Measurements from ENCODE around the gene P2RY14. TPM values are rescaled to one million over a fixed set of nuclear protein-coding genes. Genes with fewer than 3 reads are reported as not detected.

P2RY14 gene
- total and polyA plus RNA-seq, 2 donors (not counting 3 experiments of a cell fraction or from before 2014, with no cell fraction given): not detected

GRCh38 chr3:151306168-151306810 is 27.9 kb upstream of the P2RY14 start:
- no TSS peak for BruUV-seq (replicated peaks)
- Histone ChIP-seq H3K9me1 (replicated peaks; ENCODE audit: control insufficient read depth, extremely low read depth, insufficient read depth, low read length) (no peaks in the 10 kb centered on the region), H2AFZ (ENCODE audit: low read depth, low read length) (no peak overlapping the region), H3K9ac (replicated peaks; ENCODE audit: extremely low read depth, insufficient read depth, low read length) (no peak overlapping the region), H3K27me3 (ENCODE audit: control insufficient read depth in 2 of 2, insufficient read depth in 2 of 2, low read length in 2 of 2) (peaks cover 0 to 2% of the 10 kb centered on the region in 2 experiments), H3K27ac (ENCODE audit: insufficient read depth, low read depth, low read length) (no peak overlapping the region), H3K4me3 (replicated peaks in 1 of 3; ENCODE audit: insufficient read depth in 1 of 3, low read depth in 1 of 3, low read length in 3 of 3) (no peak overlapping the region), H4K20me1 (replicated peaks; ENCODE audit: control insufficient read depth, extremely low read depth, insufficient read depth, low read length) (no peaks in the 10 kb centered on the region), H3K79me2 (ENCODE audit: control insufficient read depth, insufficient read depth, low read length) (no peaks in the 10 kb centered on the region), H3K4me2 (ENCODE audit: insufficient read depth, low read length) (no peak overlapping the region), H3K9me3 (replicated peaks; ENCODE audit: control insufficient read depth, insufficient read depth, low read length) (no peaks in the 10 kb centered on the region), H3K4me1 (ENCODE audit: control insufficient read depth, extremely low read depth, insufficient read depth, low read length) (no peaks in the 10 kb centered on the region), H3K36me3 (ENCODE audit: control insufficient read depth in 2 of 2, extremely low read depth in 1 of 2, insufficient read depth in 2 of 2, low read length in 2 of 2) (no peaks in the 10 kb centered on the region)
- dilution Hi-C loops (cut with MboI; ENCODE audit: extremely low pct_ligation_motif_present, low sequenced_read_pairs) (no loop called here), intact Hi-C loops (cut with micrococcal nuclease) (no loop called here)
- DNase-seq (ENCODE audit: low read depth, low spot score) (no peak), FAIRE-seq (no peak)
- ChIA-PET CTCF (interaction anchor here (0.7 to 2.0 kb wide), 5 partner anchors 9 to 78 kb away, joined by 3 to 6 read pairs (median 3); no protein-coding TSS in a partner anchor), POLR2A (no interaction called here)
- TF ChIP-seq GATA2 (IDR thresholded peaks at IDR 0.05; ENCODE audit: insufficient read depth, insufficient read length, low read depth, low read length): no peak
- TF ChIP-seq, protein P1, sequence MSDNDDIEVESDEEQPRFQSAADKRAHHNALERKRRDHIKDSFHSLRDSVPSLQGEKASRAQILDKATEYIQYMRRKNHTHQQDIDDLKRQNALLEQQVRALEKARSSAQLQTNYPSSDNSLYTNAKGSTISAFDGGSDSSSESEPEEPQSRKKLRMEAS (IDR thresholded peaks at IDR 0.05; ENCODE audit: insufficient read depth, insufficient read length): no peak
- no peak for TF ChIP-seq CTCF (IDR thresholded peaks at IDR 0.05; ENCODE audit: extremely low read depth in 1 of 2, insufficient read depth in 1 of 2, low read depth in 1 of 2, low read length in 2 of 2)
- TF ChIP-seq JUN (IDR thresholded peaks at IDR 0.05; ENCODE audit: borderline replicate concordance, insufficient read depth, insufficient read length, low read depth): no peak
- TF ChIP-seq EZH2 (IDR thresholded peaks at IDR 0.05; ENCODE audit: borderline replicate concordance, low read depth, low read length, severe bottlenecking): no peak
- no peak for TF ChIP-seq POLR2A (IDR thresholded peaks at IDR 0.05; ENCODE audit: low read depth, low read length)
- TF ChIP-seq MYC (IDR thresholded peaks at IDR 0.05; ENCODE audit: low read depth, low read length): no peak
- no peak for TF ChIP-seq POLR2AphosphoS5 (IDR thresholded peaks at IDR 0.05; ENCODE audit: insufficient read depth, low read depth, low read length)
- TF ChIP-seq FOS (IDR thresholded peaks at IDR 0.05; ENCODE audit: borderline replicate concordance, insufficient read depth, low read length): no peak

Measured in endothelial cell of umbilical vein (primary cell).